NT2/D1 (cell line): ENCODE measurements around the gene EFHC1.

ENCODE experiments used
- YY1 ChIP-seq: IDR thresholded peaks from 2 replicates; pipeline ENCODE4 v1.6.1; 2011; ENCODE audit not compliant: insufficient read length, insufficient read depth
- ZNF274 ChIP-seq: IDR thresholded peaks from 2 replicates; pipeline ENCODE4 v1.6.1; 2011; ENCODE audit warnings: mild to moderate bottlenecking, low read depth, low read length

DNA sequence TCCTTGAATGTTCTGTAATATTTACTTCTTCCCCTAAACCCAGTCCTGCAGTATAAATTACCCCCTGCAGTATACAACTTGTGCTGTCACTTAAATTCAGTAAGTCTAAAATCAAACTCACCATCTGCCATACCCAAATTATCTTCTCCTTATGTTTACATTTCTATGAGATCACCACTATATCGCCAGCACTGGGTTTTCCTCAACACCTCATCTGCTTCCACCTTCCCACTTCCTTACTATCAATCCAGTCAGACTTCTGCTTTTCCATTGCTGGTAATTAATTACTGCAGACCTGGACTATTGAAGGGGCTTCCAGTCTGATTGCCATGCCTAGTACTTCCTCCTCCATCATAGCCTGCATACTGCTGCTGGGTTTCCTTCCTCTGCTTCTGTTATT, 15.2 kb downstream of the EFHC1 start:
- TF ChIP-seq YY1 = no peak
- TF ChIP-seq ZNF274 = no peak
